Suprapubic skin (tissue), 4 donors: ENCODE data around the gene GPR85. TPM values are rescaled to one million over a fixed set of nuclear protein-coding genes. Genes with fewer than 3 reads are reported as not detected.

Experiments
- DNase-seq, 2 donors: peaks; one replicate each; pipeline ENCODE4 v3.0.0-alpha.2; 2019; ENCODE audit warnings: low spot score in 2 of 2
- H3K27ac ChIP-seq: fragments of 200-600 bp; sonication (generic); one replicate; pipeline ENCODE4 v1.5.1; 2019
- H3K27me3 ChIP-seq: fragments of 200-600 bp; sonication (generic); one replicate; pipeline ENCODE4 v1.5.1; 2019
- H3K36me3 ChIP-seq: fragments of 200-600 bp; sonication (generic); one replicate; pipeline ENCODE4 v1.5.1; 2019
- H3K4me1 ChIP-seq: fragments of 200-600 bp; sonication (generic); one replicate; pipeline ENCODE4 v1.5.1; 2019
- H3K4me3 ChIP-seq: fragments of 200-600 bp; sonication (generic); one replicate; pipeline ENCODE4 v1.5.1; 2019; ENCODE audit warnings: mild to moderate bottlenecking
- H3K9me3 ChIP-seq: fragments of 200-600 bp; sonication (generic); one replicate; pipeline ENCODE4 v1.5.1; 2019
- EP300 ChIP-seq: sonication (generic); formaldehyde crosslinking; IDR thresholded peaks from one replicate; pipeline ENCODE4 v1.6.1; 2017; ENCODE audit warnings: antibody characterized with exemption
- POLR2A ChIP-seq, 2 donors: fragments of 450-650 bp; IDR thresholded peaks; one replicate each; pipeline ENCODE4 v1.6.1; 2017; ENCODE audit warnings: antibody characterized with exemption in 2 of 2, mild to moderate bottlenecking in 2 of 2, moderate library complexity in 2 of 2
- POLR2AphosphoS5 ChIP-seq, 3 donors: sonication (generic); formaldehyde crosslinking; IDR thresholded peaks; one replicate each; pipeline ENCODE4 v1.6.1; 2017; ENCODE audit warnings: antibody characterized with exemption in 3 of 3
- WGBS: methylation state at CpG from one replicate; pipeline ENCODE4 v1.1.5; 2018; 5-methylcytosine and 5-hydroxymethylcytosine counted together
- total RNA-seq, 4 donors: library from RNA; depleted of rRNA; stranded (reverse); fragments of >200 nt; gene quantifications; one replicate each; pipeline ENCODE4 v1.1.0, GENCODE V29; 2016
- TF ChIP-seq, protein P1 (sequence below), 2 donors: fragments of 200-600 bp in 1 of 2; fragments of 450-650 bp in 1 of 2; sonication (generic) in 1 of 2; IDR thresholded peaks; one replicate each; pipeline ENCODE4 v1.5.1; 2016 to 2019; ENCODE audit warnings: antibody characterized with exemption in 2 of 2, mild to moderate bottlenecking in 1 of 2, moderate library complexity in 1 of 2

Gene GPR85, protein sequence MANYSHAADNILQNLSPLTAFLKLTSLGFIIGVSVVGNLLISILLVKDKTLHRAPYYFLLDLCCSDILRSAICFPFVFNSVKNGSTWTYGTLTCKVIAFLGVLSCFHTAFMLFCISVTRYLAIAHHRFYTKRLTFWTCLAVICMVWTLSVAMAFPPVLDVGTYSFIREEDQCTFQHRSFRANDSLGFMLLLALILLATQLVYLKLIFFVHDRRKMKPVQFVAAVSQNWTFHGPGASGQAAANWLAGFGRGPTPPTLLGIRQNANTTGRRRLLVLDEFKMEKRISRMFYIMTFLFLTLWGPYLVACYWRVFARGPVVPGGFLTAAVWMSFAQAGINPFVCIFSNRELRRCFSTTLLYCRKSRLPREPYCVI
- under 1 TPM in 3 of 4 donors, not detected in 1; 0.13 to 0.40 (median 0.17) TPM for total RNA-seq

DNA sequence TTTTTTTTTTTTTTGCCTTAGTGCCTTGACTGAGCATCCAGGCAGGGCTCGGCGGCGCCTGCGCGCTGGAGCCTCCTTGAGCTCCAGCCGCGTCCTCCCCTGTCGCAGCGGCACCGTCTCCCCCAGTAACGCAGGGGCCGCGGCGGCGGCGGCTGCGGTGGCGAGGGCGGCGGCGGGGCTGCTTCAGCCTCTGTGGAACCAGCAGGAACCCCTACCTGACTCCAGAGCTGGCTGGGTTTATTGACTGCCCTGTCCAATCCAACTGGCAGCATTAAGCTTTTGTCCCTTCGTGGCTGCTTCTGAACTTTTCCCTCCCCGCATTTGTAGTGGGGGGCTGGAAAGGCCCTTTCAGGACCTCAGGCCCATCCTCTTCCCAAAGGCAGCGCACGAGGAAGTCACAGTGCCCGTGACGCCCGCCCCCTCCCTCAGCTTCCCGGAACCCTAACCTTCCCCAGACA is at the start of gene GPR85:
Gene GPR85 (minus strand): TSS at position 397 of the 458 bp plus-strand sequence. CDS start 2,106 bp downstream, outside the sequence.
- peaks cover 16% of the 10 kb centered on the region for H3K4me1 ChIP-seq
- no peaks in the 10 kb centered on the region for H3K36me3 ChIP-seq
- WGBS: 1% methylated on average over 29 of the region's 29 CpGs
- TF ChIP-seq EP300 (no peak), POLR2A (IDR thresholded peaks at IDR 0.05) (no peak), POLR2AphosphoS5 (IDR thresholded peaks at IDR 0.05) (no peak)
- TF ChIP-seq, protein P1, sequence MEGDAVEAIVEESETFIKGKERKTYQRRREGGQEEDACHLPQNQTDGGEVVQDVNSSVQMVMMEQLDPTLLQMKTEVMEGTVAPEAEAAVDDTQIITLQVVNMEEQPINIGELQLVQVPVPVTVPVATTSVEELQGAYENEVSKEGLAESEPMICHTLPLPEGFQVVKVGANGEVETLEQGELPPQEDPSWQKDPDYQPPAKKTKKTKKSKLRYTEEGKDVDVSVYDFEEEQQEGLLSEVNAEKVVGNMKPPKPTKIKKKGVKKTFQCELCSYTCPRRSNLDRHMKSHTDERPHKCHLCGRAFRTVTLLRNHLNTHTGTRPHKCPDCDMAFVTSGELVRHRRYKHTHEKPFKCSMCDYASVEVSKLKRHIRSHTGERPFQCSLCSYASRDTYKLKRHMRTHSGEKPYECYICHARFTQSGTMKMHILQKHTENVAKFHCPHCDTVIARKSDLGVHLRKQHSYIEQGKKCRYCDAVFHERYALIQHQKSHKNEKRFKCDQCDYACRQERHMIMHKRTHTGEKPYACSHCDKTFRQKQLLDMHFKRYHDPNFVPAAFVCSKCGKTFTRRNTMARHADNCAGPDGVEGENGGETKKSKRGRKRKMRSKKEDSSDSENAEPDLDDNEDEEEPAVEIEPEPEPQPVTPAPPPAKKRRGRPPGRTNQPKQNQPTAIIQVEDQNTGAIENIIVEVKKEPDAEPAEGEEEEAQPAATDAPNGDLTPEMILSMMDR (IDR thresholded peaks at IDR 0.05): no peak
- H3K27ac ChIP-seq: peak within 1 kb of the TSS; percentile 51
- peak within 1 kb of the TSS; percentile 57 for H3K4me3 ChIP-seq
- DNase-seq: no peak
- no peaks in the 10 kb centered on the region for H3K9me3 ChIP-seq
- H3K27me3 ChIP-seq: no peaks in the 10 kb centered on the region

DNA sequence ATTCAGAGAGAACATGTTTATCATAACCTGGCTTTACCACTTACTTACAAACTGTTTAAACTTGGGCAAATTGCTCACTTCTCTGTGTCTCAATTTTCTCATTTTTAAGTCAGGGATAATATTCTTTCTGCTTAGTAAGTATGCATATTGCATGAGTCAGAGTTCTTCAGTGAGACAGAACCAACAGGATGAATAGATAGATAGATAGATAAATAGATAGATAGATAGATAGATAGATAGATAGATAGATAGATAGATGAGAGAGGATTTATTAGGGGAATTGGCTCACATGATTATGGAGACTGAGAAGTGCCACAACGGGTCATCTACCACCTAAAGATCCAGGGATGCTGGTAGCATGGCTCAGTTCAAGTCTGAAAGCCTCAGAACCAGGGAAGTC is 47.4 kb upstream of the GPR85 start:
- no peak for DNase-seq
- no peaks in the 10 kb centered on the region for H3K36me3 ChIP-seq
- no peak overlapping the region for H3K4me3 ChIP-seq
- H3K4me1 ChIP-seq: no peaks in the 10 kb centered on the region
- no peak overlapping the region for H3K27ac ChIP-seq
- TF ChIP-seq, protein P1 (IDR thresholded peaks at IDR 0.05): no peak
- no peak for TF ChIP-seq EP300
- no peak for TF ChIP-seq POLR2AphosphoS5 (IDR thresholded peaks at IDR 0.05)
- TF ChIP-seq POLR2A (IDR thresholded peaks at IDR 0.05): no peak
- no peaks in the 10 kb centered on the region for H3K9me3 ChIP-seq
- 97% methylated on average over 1 of the region's 1 CpG for WGBS
- H3K27me3 ChIP-seq: no peaks in the 10 kb centered on the region

DNA sequence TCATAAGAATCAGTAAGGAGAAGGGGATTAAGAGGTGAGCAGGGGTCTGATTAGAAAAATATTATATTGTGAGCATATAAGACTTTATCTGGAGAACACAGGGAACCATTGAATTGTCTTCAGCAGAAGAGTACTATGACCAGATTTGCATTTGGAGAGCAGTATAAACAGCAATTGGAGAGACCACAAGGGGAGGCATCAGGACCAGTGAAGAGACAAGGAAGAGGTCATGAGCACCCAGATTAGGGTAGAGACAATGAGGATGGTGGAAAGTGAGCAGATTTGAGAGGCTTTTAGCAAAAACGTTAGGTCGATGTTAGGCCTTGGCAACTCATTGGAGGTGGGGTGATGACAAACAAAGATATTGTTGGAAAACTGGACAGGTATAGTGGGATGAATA is 44.7 kb upstream of the GPR85 start:
- no peaks in the 10 kb centered on the region for H3K36me3 ChIP-seq
- H3K4me1 ChIP-seq: no peaks in the 10 kb centered on the region
- TF ChIP-seq POLR2A (IDR thresholded peaks at IDR 0.05) (no peak), EP300 (no peak), POLR2AphosphoS5 (IDR thresholded peaks at IDR 0.05) (no peak)
- TF ChIP-seq, protein P1 (IDR thresholded peaks at IDR 0.05): no peak
- H3K9me3 ChIP-seq: no peaks in the 10 kb centered on the region
- no peak for DNase-seq
- H3K4me3 ChIP-seq: no peak overlapping the region
- H3K27me3 ChIP-seq: no peaks in the 10 kb centered on the region
- WGBS: 88% methylated on average over 2 of the region's 2 CpGs
- no peak overlapping the region for H3K27ac ChIP-seq

DNA sequence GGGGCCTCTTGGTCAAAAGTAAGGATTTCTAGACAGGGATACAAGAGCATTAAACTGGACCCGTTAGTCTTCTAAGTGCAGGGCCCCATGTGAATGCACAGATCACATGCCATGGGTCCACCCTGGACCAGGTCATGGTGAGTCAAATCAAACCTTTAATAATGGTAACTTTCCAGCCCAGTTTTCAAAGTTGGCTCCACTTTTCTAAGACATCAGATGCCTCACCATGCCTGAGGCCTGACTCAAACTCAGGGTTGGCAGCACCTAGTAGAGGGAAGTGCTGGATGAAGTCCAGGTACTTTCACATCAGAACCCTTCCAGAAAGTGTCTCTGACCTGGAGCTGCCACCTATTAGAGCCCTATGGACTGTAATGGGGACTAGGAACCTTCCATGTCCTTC is 41.4 kb upstream of the GPR85 start:
- H3K27me3 ChIP-seq: no peaks in the 10 kb centered on the region
- H3K27ac ChIP-seq: no peak overlapping the region
- 82% methylated on average over 1 of the region's 1 CpG for WGBS
- TF ChIP-seq POLR2AphosphoS5 (IDR thresholded peaks at IDR 0.05) (no peak), POLR2A (IDR thresholded peaks at IDR 0.05) (no peak), EP300 (no peak)
- TF ChIP-seq, protein P1 (IDR thresholded peaks at IDR 0.05): no peak
- H3K36me3 ChIP-seq: no peaks in the 10 kb centered on the region
- DNase-seq: no peak
- H3K4me3 ChIP-seq: no peak overlapping the region
- no peaks in the 10 kb centered on the region for H3K9me3 ChIP-seq
- no peaks in the 10 kb centered on the region for H3K4me1 ChIP-seq

DNA sequence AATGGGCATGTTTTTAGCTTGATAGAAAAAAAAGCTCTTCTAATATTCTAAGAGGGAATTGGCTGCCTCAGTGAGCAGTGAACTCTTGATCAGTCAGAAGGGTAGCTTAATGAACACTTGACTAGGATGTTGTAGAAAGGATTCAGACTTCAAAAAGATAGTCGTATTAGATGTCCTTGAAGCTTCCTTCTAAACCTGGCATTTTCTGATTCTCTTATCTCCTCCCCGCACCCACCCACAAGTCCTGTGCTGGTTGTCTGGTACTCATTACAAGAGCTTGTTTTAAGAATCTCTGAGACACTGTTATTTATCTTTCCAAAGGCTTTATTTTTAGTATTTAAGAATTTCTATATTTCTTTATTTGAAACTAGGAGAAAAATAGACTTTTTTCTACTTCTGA is 39.1 kb upstream of the GPR85 start:
- Histone ChIP-seq H3K4me1 (no peaks in the 10 kb centered on the region), H3K9me3 (no peaks in the 10 kb centered on the region), H3K4me3 (no peak overlapping the region), H3K27ac (no peak overlapping the region), H3K27me3 (no peaks in the 10 kb centered on the region), H3K36me3 (no peaks in the 10 kb centered on the region)
- TF ChIP-seq EP300: no peak
- TF ChIP-seq, protein P1 (IDR thresholded peaks at IDR 0.05): no peak
- no peak for DNase-seq
- 77% methylated on average over 2 of the region's 2 CpGs for WGBS
